A549 (cell line): ENCODE results near the gene ZNF484. TPM values are rescaled to one million over a fixed set of nuclear protein-coding genes. Genes with fewer than 3 reads are reported as not detected.
"Not testable (repeated sequence)": the region's sequence is repeated elsewhere in the genome, so short reads cannot be mapped to it uniquely, and the experiment has no call there.

Experiments
- ATAC-seq, 2 experiments: fragments of 200-7000 bp in 1 of 2; fragments of >200 bp in 1 of 2; cut with Nextera tagmentation in 1 of 2; cut with Tn5 transposase in 1 of 2; 3 replicates each; pipeline versions ENCODE4 v1.8.0 to v1.9.1; 2018 to 2020; ENCODE audit warnings: mild to moderate bottlenecking in 1 of 2, moderate library complexity in 1 of 2
- CTCF ChIA-PET: fragments of 300-600 bp; sonication (Branson Sonifier 250); formaldehyde crosslinking; extraction: SDS; loops from one replicate; lab custom pipeline; 2021; ENCODE audit warnings: antibody characterized with exemption, inconsistent platforms; lab: Yijun Ruan, JAX
- POLR2A ChIA-PET: fragments of 350-600 bp; formaldehyde crosslinking; extraction: SDS; loops from one replicate; lab custom pipeline; 2021; ENCODE audit warnings: antibody characterized with exemption, inconsistent platforms; lab: Yijun Ruan, JAX
- DNase-seq, 2 experiments: peaks; one replicate each; pipeline versions ENCODE4 v3.0.0 to v3.0.0-alpha.2; 2011 to 2016; ENCODE audit warnings: low read depth in 1 of 2, low spot score in 1 of 2
- FAIRE-seq: peaks from 2 replicates; lab custom pipeline; 2011; peaks lifted over from hg19 to GRCh38; lab: Jason Lieb, UNC
- H3K27ac ChIP-seq, 2 experiments: fragments of >200 bp; sonication (Bioruptor Twin); formaldehyde crosslinking; 3 replicates each; pipeline ENCODE4 v1.5.1; 2016 to 2017
- H3K4me1 ChIP-seq: fragments of >200 bp; sonication (Bioruptor Twin); formaldehyde crosslinking; 3 replicates; pipeline ENCODE4 v1.6.1; 2016
- H3K4me2 ChIP-seq: fragments of >200 bp; sonication (Bioruptor Twin); formaldehyde crosslinking; 3 replicates; pipeline ENCODE4 v1.6.1; 2016
- H3K4me3 ChIP-seq: fragments of >200 bp; sonication (Bioruptor Twin); formaldehyde crosslinking; 3 replicates; pipeline ENCODE4 v1.5.1; 2016
- H3K9me3 ChIP-seq: fragments of >200 bp; sonication (Bioruptor Twin); formaldehyde crosslinking; 3 replicates; pipeline ENCODE4 v1.6.1; 2016
- BHLHE40 ChIP-seq: IDR thresholded peaks from 2 replicates; pipeline ENCODE4 v1.6.1; 2012; ENCODE audit warnings: low read depth, low read length, inconsistent platforms
- CBX8 ChIP-seq: fragments of 200-600 bp; sonication (generic); IDR thresholded peaks from 2 replicates; pipeline ENCODE4 v1.6.1; 2016
- FOSB ChIP-seq: fragments of 250-450 bp; sonication (Bioruptor Pico); IDR thresholded peaks from 2 replicates; pipeline ENCODE4 v1.5.0; 2020; ENCODE audit warnings: mild to moderate bottlenecking, moderate library complexity
- GATA3 ChIP-seq: IDR thresholded peaks from 2 replicates; pipeline ENCODE4 v1.6.1; 2012; ENCODE audit warnings: borderline replicate concordance
- HOXB13 ChIP-seq: fragments of 250-450 bp; sonication (Bioruptor Pico); IDR thresholded peaks from 2 replicates; pipeline ENCODE4 v1.5.0; 2020; ENCODE audit warnings: low read depth, mild to moderate bottlenecking, moderate library complexity
- HOXB5 ChIP-seq: fragments of 250-450 bp; sonication (Bioruptor Pico); IDR thresholded peaks from 2 replicates; pipeline ENCODE4 v1.5.0; 2020; ENCODE audit warnings: mild to moderate bottlenecking, moderate library complexity
- NFE2L2 ChIP-seq: fragments of 150-350 bp; conservative IDR thresholded peaks from 2 replicates; pipeline ENCODE4 v1.6.1; 2014; ENCODE audit warnings: low read length
- NPAS2 ChIP-seq: fragments of 250-450 bp; sonication (Bioruptor Pico); IDR thresholded peaks from 2 replicates; pipeline ENCODE4 v1.8.0; 2022; ENCODE audit warnings: mild to moderate bottlenecking, moderate library complexity, borderline replicate concordance
- PHF8 ChIP-seq: fragments of 200-600 bp; sonication (generic); IDR thresholded peaks from 2 replicates; pipeline ENCODE4 v1.6.1; 2016; ENCODE audit warnings: low read depth, mild to moderate bottlenecking, antibody characterized with exemption, moderate library complexity, borderline replicate concordance
- RNF2 ChIP-seq: fragments of 200-600 bp; sonication (generic); IDR thresholded peaks from 2 replicates; pipeline ENCODE4 v1.6.1; 2016; ENCODE audit warnings: low read depth, mild to moderate bottlenecking, antibody characterized with exemption, moderate library complexity, borderline replicate concordance
- ZSCAN20 ChIP-seq: fragments of 250-450 bp; sonication (Bioruptor Pico); IDR thresholded peaks from 2 replicates; pipeline ENCODE4 v1.8.0; 2022; ENCODE audit warnings: mild to moderate bottlenecking, moderate library complexity
- WGBS: methylation state at CpG from one replicate; pipeline ENCODE4 v1.1.6; 2017; ENCODE audit errors: missing lambda C conversion rate; 5-methylcytosine and 5-hydroxymethylcytosine counted together
- polyA plus RNA-seq, 4 experiments: library from polyadenylated mRNA; depleted of rRNA in 3 of 4; stranded (reverse); fragments of >200 nt; fragmentation: RNase III in 1 of 4; extraction: RNeasy Plus Mini Kit Qiagen cat#74134 plus additional on column Dnase treatment in 1 of 4; gene quantifications; 2 replicates in 3 of 4; 3 replicates in 1 of 4; pipeline ENCODE4 v1.2.3, GENCODE V29; 2011 to 2017
- TF ChIP-seq, protein P1 (sequence below): fragments of >200 bp; sonication (Bioruptor Twin); formaldehyde crosslinking; IDR thresholded peaks from 3 replicates; pipeline ENCODE4 v1.6.1; 2016
- TF ChIP-seq, protein P2 (sequence below): IDR thresholded peaks from 2 replicates; pipeline ENCODE4 v1.6.1; 2012
- TF ChIP-seq, protein P3 (sequence below): fragments of 450-650 bp; IDR thresholded peaks from 2 replicates; pipeline ENCODE4 v1.6.1; 2014; ENCODE audit warnings: antibody characterized with exemption
- TF ChIP-seq, protein P4 (sequence below): IDR thresholded peaks from 2 replicates; pipeline ENCODE4 v1.6.1; 2012

The ZNF484 gene
- polyA plus RNA-seq, 2 of the 4 experiments (the other 2 are of a cell fraction): 2.3 to 5.6 TPM

DNA sequence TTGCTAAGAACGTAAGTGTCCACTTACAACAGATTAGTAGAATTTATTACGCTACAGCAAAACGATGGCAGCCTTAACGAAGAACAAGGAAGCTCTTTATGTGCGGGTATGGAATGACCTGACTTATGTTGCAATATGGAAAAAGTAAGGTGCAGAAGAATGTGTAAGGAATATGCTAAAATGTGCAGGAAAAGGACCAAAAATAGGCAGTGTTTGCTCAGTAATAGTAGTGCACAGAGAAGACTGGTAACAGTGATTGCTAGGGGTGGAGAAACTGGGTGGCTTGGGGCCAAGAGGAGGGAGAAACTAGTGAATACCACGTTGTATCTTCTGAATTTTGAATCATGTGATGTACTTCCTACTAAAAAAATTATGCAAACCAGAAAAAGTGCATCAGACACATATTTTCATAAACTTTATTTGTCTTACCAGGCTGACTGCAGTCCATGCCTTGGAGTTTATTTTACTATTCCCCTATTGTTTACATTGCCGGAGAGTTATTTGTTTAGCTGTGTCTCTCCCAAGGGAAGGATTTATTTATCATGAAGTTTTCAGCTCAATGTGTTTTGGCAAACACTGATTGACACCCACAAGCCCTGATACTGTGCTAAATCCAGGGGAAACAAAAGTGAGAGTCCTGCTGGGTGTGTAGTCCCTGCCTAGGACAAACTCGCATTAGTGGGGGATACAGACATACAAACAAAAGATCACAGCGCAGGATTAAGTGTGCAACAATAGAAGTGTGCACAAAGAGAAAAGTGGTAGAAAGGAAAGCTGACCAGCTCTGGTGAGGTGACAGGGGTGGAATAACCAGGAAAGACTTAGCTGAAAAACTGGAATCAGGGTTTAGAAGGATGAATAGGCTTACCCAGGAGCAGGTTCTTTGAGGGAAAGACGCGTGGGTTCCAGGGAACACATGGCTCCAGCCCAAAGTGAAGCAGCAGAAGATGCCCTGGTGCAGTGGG, 34.0 kb upstream of the ZNF484 start:
- DNase-seq: peak in 1 of 2 experiments; percentile 40
- Histone ChIP-seq H3K9me3 (no peaks in the 10 kb centered on the region), H3K4me3 (no peak overlapping the region), H3K4me2 (peak overlapping the region; percentile 64), H3K27ac (no peak overlapping the region), H3K4me1 (peaks cover 16% of the 10 kb centered on the region; the same call in 2 of the 3 replicates)
- WGBS: 27% methylated on average over 11 of the region's 11 CpGs
- ChIA-PET CTCF (interaction anchor here (1.1 kb wide), 1 partner anchor 46 kb away, joined by 3 read pairs; no protein-coding TSS in a partner anchor), POLR2A (no interaction called here)
- TF ChIP-seq, protein P1, sequence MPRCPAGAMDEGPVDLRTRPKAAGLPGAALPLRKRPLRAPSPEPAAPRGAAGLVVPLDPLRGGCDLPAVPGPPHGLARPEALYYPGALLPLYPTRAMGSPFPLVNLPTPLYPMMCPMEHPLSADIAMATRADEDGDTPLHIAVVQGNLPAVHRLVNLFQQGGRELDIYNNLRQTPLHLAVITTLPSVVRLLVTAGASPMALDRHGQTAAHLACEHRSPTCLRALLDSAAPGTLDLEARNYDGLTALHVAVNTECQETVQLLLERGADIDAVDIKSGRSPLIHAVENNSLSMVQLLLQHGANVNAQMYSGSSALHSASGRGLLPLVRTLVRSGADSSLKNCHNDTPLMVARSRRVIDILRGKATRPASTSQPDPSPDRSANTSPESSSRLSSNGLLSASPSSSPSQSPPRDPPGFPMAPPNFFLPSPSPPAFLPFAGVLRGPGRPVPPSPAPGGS: no peak
- TF ChIP-seq GATA3: 0 out of 2 replicates have a peak, but pooled peaks have one; percentile 39
- peak; percentile 71 to 78 for ATAC-seq
- FAIRE-seq: no peak

DNA sequence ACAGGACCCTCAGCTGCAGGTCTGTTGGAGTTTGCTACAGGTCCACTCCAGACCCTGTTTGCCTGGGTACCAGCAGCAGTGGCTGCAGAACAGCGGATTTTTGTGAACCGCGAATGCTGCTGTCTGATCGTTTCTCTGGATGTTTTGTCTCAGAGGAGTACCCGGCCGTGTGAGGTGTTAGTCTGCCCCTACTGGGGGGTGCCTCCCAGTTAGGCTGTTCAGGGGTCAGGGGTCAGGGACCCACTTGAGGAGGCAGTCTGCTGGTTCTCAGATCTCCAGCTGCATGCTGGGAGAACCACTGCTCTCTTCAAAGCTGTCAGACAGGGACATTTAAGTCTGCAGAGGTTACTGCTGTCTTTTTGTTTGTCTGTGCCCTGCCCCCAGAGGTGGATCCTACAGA, 27.3 kb upstream of the ZNF484 start:
- H3K9me3 ChIP-seq, H3K4me2 ChIP-seq, H3K27ac ChIP-seq, CTCF ChIA-PET, POLR2A ChIA-PET, H3K4me3 ChIP-seq, H3K4me1 ChIP-seq, ATAC-seq, DNase-seq, FAIRE-seq: not testable (repeated sequence)
- 81% methylated on average over 6 of the region's 6 CpGs for WGBS

DNA sequence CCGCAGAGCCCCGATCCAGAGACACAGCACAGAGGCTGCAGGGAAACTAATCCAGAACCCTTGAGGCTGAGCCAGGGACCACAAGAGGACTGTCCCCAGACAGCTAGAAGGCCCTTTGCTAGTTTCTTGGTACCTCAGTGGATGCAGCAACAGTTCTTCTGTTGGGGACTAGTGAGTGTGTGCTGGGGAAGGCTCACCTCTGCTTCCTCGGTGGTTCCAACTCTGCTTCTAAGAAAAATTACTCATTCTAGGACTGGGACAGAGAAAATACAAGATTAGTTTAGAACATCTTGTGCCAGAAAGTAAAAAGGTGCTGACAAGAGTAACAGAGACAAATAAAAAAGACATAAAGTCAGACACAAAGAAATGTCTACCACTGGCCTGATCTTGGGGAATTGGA, 19.5 kb upstream of the ZNF484 start:
- H3K4me3 ChIP-seq: no peak overlapping the region
- TF ChIP-seq CBX8 (no peak), PHF8 (no peak), HOXB5 (CRISPR knock-in tag) (no peak), NFE2L2 (no peak), RNF2 (no peak), HOXB13 (no peak), FOSB (CRISPR knock-in tag) (no peak), NPAS2 (no peak)
- TF ChIP-seq, protein P2, sequence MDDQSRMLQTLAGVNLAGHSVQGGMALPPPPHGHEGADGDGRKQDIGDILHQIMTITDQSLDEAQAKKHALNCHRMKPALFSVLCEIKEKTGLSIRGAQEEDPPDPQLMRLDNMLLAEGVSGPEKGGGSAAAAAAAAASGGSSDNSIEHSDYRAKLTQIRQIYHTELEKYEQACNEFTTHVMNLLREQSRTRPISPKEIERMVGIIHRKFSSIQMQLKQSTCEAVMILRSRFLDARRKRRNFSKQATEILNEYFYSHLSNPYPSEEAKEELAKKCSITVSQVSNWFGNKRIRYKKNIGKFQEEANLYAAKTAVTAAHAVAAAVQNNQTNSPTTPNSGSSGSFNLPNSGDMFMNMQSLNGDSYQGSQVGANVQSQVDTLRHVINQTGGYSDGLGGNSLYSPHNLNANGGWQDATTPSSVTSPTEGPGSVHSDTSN: no peak
- ATAC-seq (no peak), DNase-seq (no peak), FAIRE-seq (no peak)
- H3K4me2 ChIP-seq: no peak overlapping the region
- H3K9me3 ChIP-seq: no peaks in the 10 kb centered on the region; the same call in 2 of the 3 replicates
- ChIA-PET POLR2A (no interaction called here), CTCF (no interaction called here)
- WGBS: 83% methylated on average over 3 of the region's 3 CpGs
- H3K27ac ChIP-seq: no peak overlapping the region
- H3K4me1 ChIP-seq: no peaks in the 10 kb centered on the region

DNA sequence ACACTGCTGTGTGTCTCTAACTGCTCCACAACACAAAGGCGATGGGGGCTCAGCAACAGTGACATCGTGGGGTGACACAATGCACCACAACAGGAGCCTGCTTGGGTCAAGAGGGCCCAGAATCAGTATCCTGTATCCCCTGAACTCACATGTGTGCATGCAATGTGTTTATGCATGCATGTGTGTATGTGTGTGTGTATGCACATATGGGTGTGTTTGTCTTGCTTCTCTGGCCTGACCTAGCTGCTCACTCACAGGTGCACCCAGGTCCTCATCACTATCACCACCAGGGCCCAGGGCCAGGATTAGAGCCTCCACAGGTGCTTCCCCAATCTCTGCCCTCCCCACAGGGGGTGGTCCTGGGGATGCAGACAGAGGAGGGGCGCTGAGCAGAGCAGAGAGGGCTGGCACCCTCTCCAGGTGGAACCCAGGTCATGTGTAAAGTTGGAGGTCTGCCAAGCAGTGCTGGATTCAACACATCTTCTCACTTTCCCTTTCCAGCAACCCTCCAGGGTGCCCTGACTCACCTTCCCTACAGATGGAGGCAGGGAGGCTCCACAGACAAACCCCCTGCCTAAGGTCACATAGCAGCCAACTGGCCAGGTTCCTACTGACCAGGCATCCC, 18.1 kb upstream of the ZNF484 start:
- CTCF ChIA-PET: interaction anchor here (1.0 kb wide), 1 partner anchor 11 kb away, joined by 3 read pairs; no protein-coding TSS in a partner anchor
- DNase-seq (no peak), FAIRE-seq (no peak), ATAC-seq (no peak)
- no peaks in the 10 kb centered on the region for H3K4me1 ChIP-seq
- no peaks in the 10 kb centered on the region; the same call in 2 of the 3 replicates for H3K9me3 ChIP-seq
- no peak overlapping the region for H3K4me3 ChIP-seq
- H3K4me2 ChIP-seq: no peak overlapping the region
- 53% methylated on average over 3 of the region's 3 CpGs for WGBS
- H3K27ac ChIP-seq: no peak overlapping the region
- TF ChIP-seq GATA3 (no peak), ZSCAN20 (CRISPR knock-in tag) (no peak), HOXB5 (CRISPR knock-in tag) (no peak), NPAS2 (no peak), BHLHE40 (no peak)
- TF ChIP-seq, protein P3, sequence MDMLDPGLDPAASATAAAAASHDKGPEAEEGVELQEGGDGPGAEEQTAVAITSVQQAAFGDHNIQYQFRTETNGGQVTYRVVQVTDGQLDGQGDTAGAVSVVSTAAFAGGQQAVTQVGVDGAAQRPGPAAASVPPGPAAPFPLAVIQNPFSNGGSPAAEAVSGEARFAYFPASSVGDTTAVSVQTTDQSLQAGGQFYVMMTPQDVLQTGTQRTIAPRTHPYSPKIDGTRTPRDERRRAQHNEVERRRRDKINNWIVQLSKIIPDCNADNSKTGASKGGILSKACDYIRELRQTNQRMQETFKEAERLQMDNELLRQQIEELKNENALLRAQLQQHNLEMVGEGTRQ: no peak
- TF ChIP-seq, protein P4, sequence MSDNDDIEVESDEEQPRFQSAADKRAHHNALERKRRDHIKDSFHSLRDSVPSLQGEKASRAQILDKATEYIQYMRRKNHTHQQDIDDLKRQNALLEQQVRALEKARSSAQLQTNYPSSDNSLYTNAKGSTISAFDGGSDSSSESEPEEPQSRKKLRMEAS: no peak
- POLR2A ChIA-PET: no interaction called here
